ENCODE data around the gene NUP42. TPM values are rescaled to one million over a fixed set of nuclear protein-coding genes. Genes with fewer than 3 reads are reported as not detected.
A peak's percentile ranks its signal among the peaks of the same experiment; 100 is the strongest.

Gene NUP42
- total and polyA plus RNA-seq, 9 of the 15 experiments (the other 6 are each of a cell fraction or from before 2014, with no cell fraction given): 41.8 to 86.4 (median 71.2) TPM

- H2AFZ ChIP-seq (ENCODE audit: low read depth, low read length): no peak overlapping the region
- BruUV-seq (replicated peaks): no TSS peak
- FAIRE-seq (no peak), ATAC-seq (no peak), DNase-seq (ENCODE audit: extremely low read depth in 1 of 4, low spot score in 3 of 4) (no peak)
- no peaks in the 10 kb centered on the region for H3K36me3 ChIP-seq (ENCODE audit: control insufficient read depth, insufficient read depth, low read length)
- H3K4me3 ChIP-seq: no peak overlapping the region
- ChIA-PET CTCF (ENCODE audit: low intra/inter-chr PET ratio) (no interaction called here), POLR2A (interaction anchor here (0.9 to 1.6 kb wide), 3 partner anchors 10 to 15 kb away, joined by 4 to 5 read pairs (median 4); no protein-coding TSS in a partner anchor)
- intact Hi-C loops (cut with micrococcal nuclease) (no loop called here), in situ Hi-C loops (cut with MboI) (no loop called here)
- H4K20me1 ChIP-seq (replicated peaks; ENCODE audit: control insufficient read depth, insufficient read depth, low read length): no peaks in the 10 kb centered on the region
- H3K9me1 ChIP-seq (ENCODE audit: control insufficient read depth, insufficient read depth, low read length): no peaks in the 10 kb centered on the region
- 77% methylated on average over 11 of the region's 11 CpGs for WGBS (ENCODE audit: insufficient coverage, low coverage, missing lambda C conversion rate)
- H3K4me1 ChIP-seq (replicated peaks in 1 of 2; ENCODE audit: control insufficient read depth in 2 of 2, insufficient read depth in 2 of 2, low read length in 2 of 2): peaks cover 0 to 3% of the 10 kb centered on the region in 2 experiments; a peak in 1 of 5 replicates
- no peak overlapping the region for H3K27ac ChIP-seq (ENCODE audit: extremely low read depth, low read depth, low read length)
- no peaks in the 10 kb centered on the region for H3K27me3 ChIP-seq (ENCODE audit: control insufficient read depth in 2 of 2, insufficient read depth in 2 of 2, low read length in 2 of 2)
- H3K9ac ChIP-seq (ENCODE audit: insufficient read depth in 1 of 2, low read depth in 2 of 2, low read length in 2 of 2): no peak overlapping the region
- no peaks in the 10 kb centered on the region for H3K9me3 ChIP-seq (replicated peaks; ENCODE audit: control insufficient read depth, insufficient read depth, low read depth, low read length)
- no peak overlapping the region for H3K4me2 ChIP-seq (ENCODE audit: insufficient read depth, low read length)
- H3K79me2 ChIP-seq (ENCODE audit: control insufficient read depth, insufficient read depth, low read length): no peaks in the 10 kb centered on the region
- TF ChIP-seq MIER1 (IDR thresholded peaks at IDR 0.05; ENCODE audit: low read depth) (no peak), ZBTB49 (CRISPR knock-in tag; IDR thresholded peaks at IDR 0.05; ENCODE audit: borderline replicate concordance) (no peak), MCM5 (IDR thresholded peaks at IDR 0.05; ENCODE audit: low read depth) (no peak), CBFB (CRISPR knock-in tag; IDR thresholded peaks at IDR 0.05) (no peak), XRCC3 (IDR thresholded peaks at IDR 0.05) (no peak), SRSF1 (IDR thresholded peaks at IDR 0.05; ENCODE audit: low read depth, low read length) (no peak), ATF1 (CRISPR knock-in tag; IDR thresholded peaks at IDR 0.05) (no peak), ATF1 (tag; IDR thresholded peaks at IDR 0.05) (no peak), NFIC (IDR thresholded peaks at IDR 0.05) (peak; percentile 68), L3MBTL2 (IDR thresholded peaks at IDR 0.05) (peak; percentile 23; the same call in 1 of the 2 replicates), NFE2L1 (tag; IDR thresholded peaks at IDR 0.05; ENCODE audit: borderline replicate concordance, low read depth) (no peak), ZNF766 (CRISPR knock-in tag; conservative IDR thresholded peaks at IDR 0.05) (no peak), ZBTB33 (CRISPR knock-in tag; IDR thresholded peaks at IDR 0.05) (peak; percentile 58; the same call in 1 of the 2 replicates), SIRT6 (IDR thresholded peaks at IDR 0.05; ENCODE audit: low read depth, low read length) (no peak)
Measured at GRCh38 chr7:23213755-23214154, 31.9 kb downstream of the NUP42 start.
